MM.1S (cell line): ENCODE measurements around the gene TIAM1.

Source experiments
- EZH2 ChIP-seq: fragments of 300-600 bp; sonication (generic); optimal IDR thresholded peaks from 2 replicates; pipeline ENCODE3; 2017; ENCODE audit warnings: low read depth, mild to moderate bottlenecking, antibody characterized with exemption, low read length, mixed read lengths
- TF ChIP-seq, protein P1 (sequence below): fragments of 300-600 bp; sonication (generic); IDR thresholded peaks from 2 replicates; pipeline ENCODE4 v1.5.1; 2016; ENCODE audit warnings: antibody characterized with exemption, low read length, mixed read lengths

DNA sequence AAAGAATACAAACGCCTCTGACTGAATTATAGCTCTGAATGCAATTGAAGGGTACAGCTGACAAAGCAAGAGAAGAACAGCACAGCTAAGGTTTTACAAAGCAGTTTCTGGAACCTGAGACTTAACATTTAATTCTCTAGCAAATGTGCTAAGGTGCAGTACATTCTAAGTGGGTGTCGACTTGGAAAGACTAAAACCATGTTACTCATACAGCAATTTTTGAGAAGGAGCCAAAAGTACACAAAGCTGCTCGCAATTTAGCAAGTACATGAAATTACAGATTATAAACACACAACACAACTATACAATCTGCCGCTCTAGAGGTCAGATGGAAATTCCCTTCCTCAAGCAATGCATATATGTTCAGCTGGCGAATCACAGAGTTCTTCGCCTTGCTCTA is 121.9 kb downstream of the TIAM1 start:
- TF ChIP-seq, protein P1, sequence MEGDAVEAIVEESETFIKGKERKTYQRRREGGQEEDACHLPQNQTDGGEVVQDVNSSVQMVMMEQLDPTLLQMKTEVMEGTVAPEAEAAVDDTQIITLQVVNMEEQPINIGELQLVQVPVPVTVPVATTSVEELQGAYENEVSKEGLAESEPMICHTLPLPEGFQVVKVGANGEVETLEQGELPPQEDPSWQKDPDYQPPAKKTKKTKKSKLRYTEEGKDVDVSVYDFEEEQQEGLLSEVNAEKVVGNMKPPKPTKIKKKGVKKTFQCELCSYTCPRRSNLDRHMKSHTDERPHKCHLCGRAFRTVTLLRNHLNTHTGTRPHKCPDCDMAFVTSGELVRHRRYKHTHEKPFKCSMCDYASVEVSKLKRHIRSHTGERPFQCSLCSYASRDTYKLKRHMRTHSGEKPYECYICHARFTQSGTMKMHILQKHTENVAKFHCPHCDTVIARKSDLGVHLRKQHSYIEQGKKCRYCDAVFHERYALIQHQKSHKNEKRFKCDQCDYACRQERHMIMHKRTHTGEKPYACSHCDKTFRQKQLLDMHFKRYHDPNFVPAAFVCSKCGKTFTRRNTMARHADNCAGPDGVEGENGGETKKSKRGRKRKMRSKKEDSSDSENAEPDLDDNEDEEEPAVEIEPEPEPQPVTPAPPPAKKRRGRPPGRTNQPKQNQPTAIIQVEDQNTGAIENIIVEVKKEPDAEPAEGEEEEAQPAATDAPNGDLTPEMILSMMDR = no peak
- TF ChIP-seq EZH2 = no peak
